Measurements from ENCODE around the gene ZW10. TPM values are rescaled to one million over a fixed set of nuclear protein-coding genes. Genes with fewer than 3 reads are reported as not detected.
A peak's percentile ranks its signal among the peaks of the same experiment; 100 is the strongest.

Gene ZW10
- total RNA-seq, 1 donor from 2014 or later: 25.2 TPM

DNA sequence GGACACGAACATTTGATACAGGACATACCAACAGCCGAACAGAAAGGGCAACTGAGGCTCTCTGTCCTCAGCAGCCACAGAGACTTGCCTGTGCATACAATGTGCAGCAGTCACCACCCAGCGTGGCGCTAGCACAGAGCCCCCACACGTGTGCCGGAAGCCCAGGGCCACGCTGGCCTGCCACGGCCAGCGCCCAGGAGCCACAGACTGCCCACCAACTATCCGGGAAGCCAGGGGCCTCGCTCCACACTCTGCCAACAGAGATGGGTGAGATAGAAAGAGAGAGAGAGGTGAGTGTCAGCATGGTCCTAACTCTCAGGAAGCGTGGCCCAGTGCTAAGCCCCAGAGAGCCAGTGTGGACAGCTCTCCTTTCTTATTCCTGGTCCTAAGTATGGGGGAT, 79.1 kb downstream of the ZW10 start:
- Mint-ChIP-seq H3K9me3 (ENCODE audit: unreplicated experiment) (no peaks in the 10 kb centered on the region), H3K36me3 (ENCODE audit: low read depth, unreplicated experiment) (peaks cover 15% of the 10 kb centered on the region), H3K27me3 (ENCODE audit: unreplicated experiment) (peaks cover 2% of the 10 kb centered on the region), H3K4me1 (ENCODE audit: unreplicated experiment) (no peaks in the 10 kb centered on the region), H3K27ac (ENCODE audit: unreplicated experiment) (no peak overlapping the region), H3K4me3 (ENCODE audit: unreplicated experiment) (no peak overlapping the region)
- TF ChIP-seq, protein P1, sequence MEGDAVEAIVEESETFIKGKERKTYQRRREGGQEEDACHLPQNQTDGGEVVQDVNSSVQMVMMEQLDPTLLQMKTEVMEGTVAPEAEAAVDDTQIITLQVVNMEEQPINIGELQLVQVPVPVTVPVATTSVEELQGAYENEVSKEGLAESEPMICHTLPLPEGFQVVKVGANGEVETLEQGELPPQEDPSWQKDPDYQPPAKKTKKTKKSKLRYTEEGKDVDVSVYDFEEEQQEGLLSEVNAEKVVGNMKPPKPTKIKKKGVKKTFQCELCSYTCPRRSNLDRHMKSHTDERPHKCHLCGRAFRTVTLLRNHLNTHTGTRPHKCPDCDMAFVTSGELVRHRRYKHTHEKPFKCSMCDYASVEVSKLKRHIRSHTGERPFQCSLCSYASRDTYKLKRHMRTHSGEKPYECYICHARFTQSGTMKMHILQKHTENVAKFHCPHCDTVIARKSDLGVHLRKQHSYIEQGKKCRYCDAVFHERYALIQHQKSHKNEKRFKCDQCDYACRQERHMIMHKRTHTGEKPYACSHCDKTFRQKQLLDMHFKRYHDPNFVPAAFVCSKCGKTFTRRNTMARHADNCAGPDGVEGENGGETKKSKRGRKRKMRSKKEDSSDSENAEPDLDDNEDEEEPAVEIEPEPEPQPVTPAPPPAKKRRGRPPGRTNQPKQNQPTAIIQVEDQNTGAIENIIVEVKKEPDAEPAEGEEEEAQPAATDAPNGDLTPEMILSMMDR (IDR thresholded peaks at IDR 0.05; ENCODE audit: unreplicated experiment): no peak
- DNase-seq (ENCODE audit: low spot score): no peak

DNA sequence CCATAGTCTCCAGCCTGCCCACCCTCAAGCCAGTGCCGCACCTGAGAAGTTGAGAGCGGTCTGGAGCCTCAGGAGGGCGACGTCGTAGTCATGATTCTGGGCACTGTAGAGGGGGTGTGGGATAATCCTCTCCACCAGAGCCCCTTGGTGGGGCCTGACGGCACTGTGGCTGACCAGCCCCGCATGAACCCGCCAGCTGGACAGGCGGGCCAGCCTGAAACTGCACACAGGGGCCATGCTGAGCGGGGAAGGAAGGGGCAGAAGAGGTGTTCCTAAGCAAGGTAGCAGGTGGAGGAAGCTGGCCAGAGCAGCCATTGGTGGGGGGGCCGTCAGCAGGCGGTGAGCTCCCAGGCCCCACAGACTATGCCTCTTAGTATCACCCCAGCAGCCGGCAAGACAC, 80.5 kb downstream of the ZW10 start:
- H3K27me3 Mint-ChIP-seq (ENCODE audit: unreplicated experiment): peaks cover 3% of the 10 kb centered on the region
- no peak for DNase-seq (ENCODE audit: low spot score)
- H3K4me3 Mint-ChIP-seq (ENCODE audit: unreplicated experiment): no peak overlapping the region
- TF ChIP-seq, protein P1 (IDR thresholded peaks at IDR 0.05; ENCODE audit: unreplicated experiment): no peak
- H3K4me1 Mint-ChIP-seq (ENCODE audit: unreplicated experiment): no peaks in the 10 kb centered on the region
- no peaks in the 10 kb centered on the region for H3K9me3 Mint-ChIP-seq (ENCODE audit: unreplicated experiment)
- H3K36me3 Mint-ChIP-seq (ENCODE audit: low read depth, unreplicated experiment): peaks cover 15% of the 10 kb centered on the region
- H3K27ac Mint-ChIP-seq (ENCODE audit: unreplicated experiment): no peak overlapping the region

DNA sequence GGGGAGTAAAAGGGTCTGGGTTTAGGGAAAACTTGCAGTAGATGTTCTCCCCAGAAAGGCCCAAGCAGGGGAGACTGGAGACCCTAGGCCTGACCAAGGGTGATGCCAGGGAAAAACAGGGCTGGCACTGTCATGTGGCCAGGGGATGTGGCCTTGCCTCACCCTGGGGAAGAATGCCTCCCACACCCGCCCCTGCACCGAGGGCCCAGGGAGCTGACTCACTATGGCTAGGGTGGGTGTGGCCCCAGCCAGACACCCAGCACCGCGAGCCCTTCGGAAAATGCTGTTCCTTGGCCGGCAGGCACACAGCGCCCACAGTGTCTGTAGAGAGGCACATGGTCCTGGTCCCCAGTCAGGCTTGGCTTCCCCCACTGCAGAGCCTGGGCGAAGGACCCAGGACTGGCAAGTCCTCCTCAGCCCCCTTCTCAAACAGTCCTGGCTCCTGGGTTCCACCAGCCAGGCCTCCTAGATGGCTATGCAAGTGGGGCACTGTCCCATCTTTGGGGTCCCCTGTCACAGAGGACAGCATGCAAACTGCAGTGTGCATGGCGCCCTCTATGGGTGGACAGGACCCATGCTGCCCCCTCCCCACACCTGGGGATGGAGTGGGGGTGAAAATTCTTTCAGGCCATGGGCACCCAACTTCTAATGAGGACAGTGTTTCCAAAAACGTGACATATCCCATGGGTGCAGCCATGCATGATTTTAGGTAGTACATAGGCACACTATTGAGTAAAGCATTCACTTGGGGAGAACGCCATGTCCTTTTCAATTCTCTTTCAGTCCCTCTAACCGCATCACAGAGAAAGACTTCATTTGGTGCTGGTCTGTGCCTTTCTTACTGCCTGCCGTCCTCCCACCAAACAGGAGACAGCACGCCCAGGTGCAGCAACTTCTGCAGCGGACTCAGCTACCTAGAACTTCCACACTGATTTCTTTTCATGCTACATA, 82.6 kb downstream of the ZW10 start:
- DNase-seq (ENCODE audit: low spot score): peak; percentile 51
- no peak overlapping the region for H3K27ac Mint-ChIP-seq (ENCODE audit: unreplicated experiment)
- H3K27me3 Mint-ChIP-seq (ENCODE audit: unreplicated experiment): peaks cover 1% of the 10 kb centered on the region
- H3K4me1 Mint-ChIP-seq (ENCODE audit: unreplicated experiment): no peaks in the 10 kb centered on the region
- TF ChIP-seq, protein P1 (IDR thresholded peaks at IDR 0.05; ENCODE audit: unreplicated experiment): peak; percentile 74
- no peak overlapping the region for H3K4me3 Mint-ChIP-seq (ENCODE audit: unreplicated experiment)
- H3K36me3 Mint-ChIP-seq (ENCODE audit: low read depth, unreplicated experiment): peaks cover 10% of the 10 kb centered on the region
- no peaks in the 10 kb centered on the region for H3K9me3 Mint-ChIP-seq (ENCODE audit: unreplicated experiment)

DNA sequence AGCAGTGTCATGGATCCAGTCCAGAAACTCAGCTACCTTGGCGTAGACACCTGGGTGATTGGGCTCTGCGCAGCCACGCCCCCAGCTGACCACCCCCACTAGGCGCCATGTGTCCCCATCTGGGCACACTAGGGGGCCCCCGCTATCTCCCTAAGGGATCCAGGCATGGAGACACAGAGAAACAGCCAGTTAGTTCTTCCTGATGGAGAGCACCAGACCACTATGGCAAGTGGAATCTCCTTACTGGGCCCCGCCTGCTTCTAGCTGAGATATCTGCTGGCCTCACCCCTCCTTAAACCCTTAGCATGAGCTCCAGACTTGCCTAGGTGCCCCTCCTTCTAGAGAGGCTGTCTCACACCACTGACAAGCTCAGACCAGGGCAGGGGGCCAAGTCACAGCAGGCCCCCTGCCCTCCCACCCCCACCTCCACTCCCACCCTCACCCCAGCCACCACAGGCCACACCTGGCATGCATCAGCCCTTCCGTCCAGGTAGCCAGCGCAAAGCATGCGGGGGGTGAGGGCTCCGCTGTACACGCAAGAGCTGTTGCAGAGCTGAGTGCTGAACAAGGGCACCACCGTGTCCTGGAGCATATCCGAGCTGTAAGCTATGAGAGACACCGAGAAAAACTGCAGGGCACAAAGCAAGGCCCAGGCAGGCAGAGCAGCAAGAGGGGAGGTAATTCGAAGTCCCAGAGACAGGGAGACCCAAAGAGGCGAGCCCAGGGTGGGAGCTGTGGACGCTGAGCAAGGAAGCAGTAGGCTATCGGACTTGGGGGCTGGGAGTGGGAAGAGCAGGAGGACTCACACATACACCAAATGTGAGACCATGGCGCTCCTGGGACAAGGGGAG, 83.5 kb downstream of the ZW10 start:
- Mint-ChIP-seq H3K9me3 (ENCODE audit: unreplicated experiment) (no peaks in the 10 kb centered on the region), H3K36me3 (ENCODE audit: low read depth, unreplicated experiment) (peaks cover 5% of the 10 kb centered on the region), H3K4me1 (ENCODE audit: unreplicated experiment) (no peaks in the 10 kb centered on the region), H3K27me3 (ENCODE audit: unreplicated experiment) (peaks cover 1% of the 10 kb centered on the region), H3K27ac (ENCODE audit: unreplicated experiment) (no peak overlapping the region), H3K4me3 (ENCODE audit: unreplicated experiment) (no peak overlapping the region)
- TF ChIP-seq, protein P1 (IDR thresholded peaks at IDR 0.05; ENCODE audit: unreplicated experiment): no peak
- DNase-seq (ENCODE audit: low spot score): no peak
